DLD1 (cell line): ENCODE measurements around the gene CLDN15.
"Not testable (repeated sequence)": the region's sequence is repeated elsewhere in the genome, so short reads cannot be mapped to it uniquely, and the experiment has no call there.

Experiments
- in situ Hi-C: cut with HindIII; loops from 2 replicates; pipeline ENCODE4 v1.10.0; 2017; ENCODE audit warnings: low sequenced_read_pairs

Gene CLDN15

GRCh38 chr7:101200862-101201599, 36.6 kb downstream of the CLDN15 start, which contains the start of gene MOGAT3:
Gene MOGAT3, minus strand, starts transcription at chr7:101201036. Its CDS starts 182 bp downstream, at chr7:101200854.
- in situ Hi-C loops = no loop called here

- in situ Hi-C loops = no loop called here
Observed at GRCh38 chr7:101200504-101200861, 37.1 kb downstream of the CLDN15 start.

- in situ Hi-C loops = not testable (repeated sequence)
Observed at GRCh38 chr7:101199522-101199921, 38.1 kb downstream of the CLDN15 start.

- in situ Hi-C loops = no loop called here
Observed at GRCh38 chr7:101198476-101198875, 39.1 kb downstream of the CLDN15 start.

- in situ Hi-C loops = no loop called here
Observed at GRCh38 chr7:101197991-101198390, 39.6 kb downstream of the CLDN15 start.

- in situ Hi-C loops = no loop called here
Observed at GRCh38 chr7:101195884-101196283, 41.7 kb downstream of the CLDN15 start.

GRCh38 chr7:101189109-101189508, 48.5 kb downstream of the CLDN15 start:
- in situ Hi-C loops = no loop called here

GRCh38 chr7:101186844-101187428, 50.7 kb downstream of the CLDN15 start:
- in situ Hi-C loops = no loop called here

GRCh38 chr7:101186194-101186593, 51.4 kb downstream of the CLDN15 start:
- in situ Hi-C loops = no loop called here

- in situ Hi-C loops = no loop called here
Observed at GRCh38 chr7:101185258-101185839, 52.3 kb downstream of the CLDN15 start.
